Loucy (cell line): ENCODE data around the gene GPC2.

Experiments
- CTCF ChIP-seq: fragments of 200-600 bp; sonication (generic); conservative IDR thresholded peaks from 2 replicates; pipeline ENCODE4 v1.5.1; 2014; ENCODE audit warnings: mild to moderate bottlenecking, antibody characterized with exemption, low read length
- EZH2phosphoT487 ChIP-seq: fragments of 200-600 bp; IDR thresholded peaks from 2 replicates; pipeline ENCODE4 v1.6.1; 2018; ENCODE audit warnings: antibody characterized with exemption, mild to moderate bottlenecking, moderate library complexity, borderline replicate concordance

- TF ChIP-seq CTCF (no peak), EZH2phosphoT487 (no peak)
Observed at GRCh38 chr7:100155553-100156317, 21.4 kb downstream of the GPC2 start.
